Endometrium (tissue), 2 donors: ENCODE data around the gene GCNT2.
"Not testable (repeated sequence)": the region's sequence is repeated elsewhere in the genome, so short reads cannot be mapped to it uniquely, and the experiment has no call there.

Experiments used
- FAIRE-seq: peaks from 2 replicates; lab custom pipeline; 2012; peaks lifted over from hg19 to GRCh38; lab: Jason Lieb, UNC
- donor health status: control.
- donor health status: control.

GCNT2 gene

DNA sequence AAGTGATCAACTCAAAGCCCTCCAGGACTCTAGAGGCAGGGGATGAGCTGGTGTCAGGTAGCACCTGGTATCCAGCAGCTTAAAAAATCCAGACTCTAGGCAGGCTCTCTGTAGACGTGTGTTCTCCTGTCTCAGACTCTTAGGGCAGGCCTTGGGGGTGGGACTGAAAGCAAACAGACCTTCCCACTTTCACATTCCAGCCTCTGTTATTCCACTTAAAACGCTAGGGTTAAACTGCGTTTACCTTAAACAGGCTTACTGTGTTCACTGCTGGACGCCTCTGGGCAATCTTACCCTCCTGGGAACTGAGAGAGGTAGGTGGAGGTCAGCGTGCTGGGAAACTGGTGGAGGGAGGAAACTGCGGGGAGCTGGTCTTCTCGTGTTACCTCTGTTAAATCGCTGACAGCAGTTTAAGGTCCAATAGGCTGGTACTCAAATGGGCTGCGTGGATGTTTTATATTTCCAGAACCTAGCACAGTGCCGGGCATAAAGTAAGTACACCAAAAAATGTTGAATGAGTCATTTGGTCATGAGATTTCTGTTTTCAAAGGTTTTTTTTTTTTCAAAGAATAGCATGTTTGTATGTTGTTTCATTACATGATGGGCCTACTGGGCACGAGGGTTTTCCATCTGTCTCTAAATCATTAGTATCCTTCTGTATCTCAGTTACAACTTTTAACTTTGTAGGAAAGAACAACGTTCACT, at the start of gene GCNT2:
GCNT2 (plus strand) TSS at position 248 of the 705 bp plus-strand sequence. CDS start 7,561 bp downstream, outside the sequence.
- FAIRE-seq: no peak

DNA sequence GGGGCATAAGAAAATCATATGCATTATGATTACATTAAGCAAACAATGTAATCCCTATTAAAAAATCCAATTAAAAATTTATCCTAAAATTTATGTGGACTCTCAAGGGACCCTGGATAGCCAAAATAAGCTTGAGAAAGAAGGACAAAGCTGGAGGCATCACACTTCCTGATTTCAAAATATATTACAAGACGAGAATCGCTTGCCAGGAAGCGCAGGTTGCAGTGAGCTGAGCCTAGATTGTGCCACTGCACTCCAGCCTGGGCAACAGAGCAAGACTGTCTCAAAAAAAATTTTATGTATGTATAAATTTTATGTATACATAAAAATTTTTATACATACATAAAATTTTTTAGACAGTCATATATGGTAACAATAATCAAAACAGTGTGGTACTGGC, 48.5 kb upstream of the GCNT2 start:
- no peak for FAIRE-seq

GRCh38 chr6:10478187-10479040, 42.7 kb upstream of the GCNT2 start:
- no peak for FAIRE-seq

DNA sequence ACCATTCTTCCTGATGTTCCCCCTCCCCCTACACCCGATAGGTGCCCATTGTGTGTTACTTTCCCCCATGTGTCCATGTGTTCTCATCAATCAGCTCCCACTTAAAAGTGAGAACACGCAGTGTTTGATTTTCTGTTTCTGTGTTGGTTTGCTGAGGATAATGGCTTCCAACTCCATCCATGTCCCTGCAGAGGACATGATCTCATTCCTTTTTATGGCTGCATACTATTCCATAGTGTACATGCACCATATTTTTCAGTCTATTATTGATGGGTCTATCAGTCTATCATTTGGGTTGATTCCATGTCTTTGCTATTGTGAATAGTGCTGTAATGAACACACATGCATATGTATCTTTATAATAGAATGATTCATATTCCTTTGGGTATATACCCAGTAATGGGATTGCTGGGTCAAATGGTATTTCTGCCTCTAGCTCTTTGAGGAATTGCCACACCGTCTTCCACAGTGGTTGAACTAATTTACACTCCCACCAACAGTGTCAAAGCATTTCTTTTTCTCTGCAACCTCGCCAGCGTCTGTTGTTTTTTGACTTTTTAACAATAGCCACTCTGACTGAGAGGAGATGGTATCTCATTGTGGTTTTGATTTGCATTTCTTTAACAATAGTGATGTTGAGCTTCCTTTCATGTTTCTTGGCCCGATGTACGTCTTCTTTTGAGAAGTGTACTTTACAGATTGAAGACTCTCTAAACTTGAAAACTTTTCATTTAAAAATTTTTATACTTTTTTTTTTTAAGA, 41.0 kb upstream of the GCNT2 start:
- no peak for FAIRE-seq

DNA sequence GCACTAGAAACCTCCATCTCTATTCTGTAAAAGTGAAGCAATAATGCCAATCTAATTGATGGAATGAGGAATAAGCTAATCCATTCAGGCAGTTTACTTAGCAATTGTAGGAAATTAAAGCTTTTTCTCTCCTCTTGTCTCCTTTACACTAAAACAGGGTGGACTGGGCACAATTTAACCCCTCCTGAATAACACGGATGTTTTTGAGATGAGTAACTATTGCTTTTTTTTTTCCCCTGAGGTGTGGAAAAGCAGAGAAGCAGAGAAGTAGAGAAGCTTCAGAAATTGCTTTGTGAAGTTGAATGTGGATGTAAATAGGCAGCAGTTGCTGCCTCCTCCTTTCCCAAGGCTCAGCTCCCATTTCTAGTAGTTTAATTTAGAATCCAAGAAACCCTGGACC, 40.0 kb upstream of the GCNT2 start:
- FAIRE-seq: no peak

DNA sequence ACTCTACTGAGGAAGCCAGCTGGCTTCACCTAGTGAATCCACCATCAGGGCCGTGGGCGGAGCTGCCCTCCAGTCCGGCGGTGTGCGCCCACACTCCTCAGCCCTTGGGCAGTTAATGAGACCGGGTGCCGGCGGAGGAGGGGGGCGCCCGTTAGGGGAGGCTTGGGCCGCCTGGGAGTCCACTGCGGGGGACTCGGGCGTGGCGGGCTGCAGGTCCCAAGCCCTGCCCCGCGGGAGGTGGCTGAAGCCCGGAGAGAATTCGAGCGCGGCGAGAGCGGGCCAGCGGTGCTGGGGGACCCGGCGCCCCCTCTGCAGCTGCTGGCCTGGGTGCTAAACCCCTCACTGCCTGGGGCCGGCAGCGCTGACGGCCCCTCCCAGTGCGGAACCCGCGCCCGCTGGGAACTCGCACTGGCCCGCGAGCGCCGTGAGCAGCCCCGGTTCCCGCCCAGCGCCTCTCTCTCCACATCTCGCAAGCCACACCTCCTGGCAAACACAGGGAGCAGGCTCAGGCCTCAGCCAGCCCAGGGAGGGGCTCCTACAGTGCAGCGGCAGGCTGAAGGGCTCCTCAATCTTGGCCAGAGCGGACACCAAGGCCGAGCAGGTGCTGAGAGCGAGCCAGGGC, 38.4 kb upstream of the GCNT2 start:
- no peak for FAIRE-seq

DNA sequence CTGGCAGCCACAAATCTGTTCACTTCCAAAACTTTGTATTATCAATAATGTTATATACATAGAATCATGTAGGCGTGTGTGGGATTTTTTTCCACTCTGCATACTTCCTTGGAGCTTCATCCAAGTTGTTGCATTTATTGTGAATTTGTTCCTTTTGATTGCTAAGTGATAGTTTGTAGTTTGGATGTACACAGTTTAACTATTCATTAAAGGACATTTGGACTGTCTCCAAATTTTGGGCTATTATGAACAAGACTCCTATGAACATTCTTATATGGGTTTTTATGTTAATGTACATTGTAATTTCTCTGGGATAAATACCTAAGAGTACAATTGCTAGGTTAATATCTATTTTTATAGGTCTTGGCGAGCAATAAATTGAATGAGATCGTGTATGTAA, 36.2 kb upstream of the GCNT2 start:
- FAIRE-seq: no peak

- FAIRE-seq: no peak
These were observed 35.7 kb upstream of the GCNT2 start for GRCh38 chr6:10485406-10485805.

DNA sequence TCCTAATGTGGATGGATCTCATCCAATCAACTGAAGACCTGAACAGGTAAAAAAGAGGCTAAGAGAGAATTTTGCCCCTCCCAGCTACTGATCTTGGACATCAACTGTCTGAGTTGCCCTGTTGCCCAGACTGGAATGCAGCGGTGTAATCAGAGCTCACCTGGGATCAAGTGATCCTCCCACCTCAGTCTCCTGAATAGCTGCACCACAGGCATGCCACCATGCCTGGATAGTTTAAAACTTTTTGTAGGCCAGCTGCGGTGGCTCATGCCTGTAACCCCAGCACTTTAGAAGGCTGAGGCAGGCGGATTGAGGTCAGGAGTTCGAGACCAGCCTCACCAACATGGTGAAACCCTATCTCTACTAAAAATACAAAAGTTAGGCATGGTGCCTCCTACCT, 34.9 kb upstream of the GCNT2 start:
- no peak for FAIRE-seq

- not testable (repeated sequence) for FAIRE-seq
These were observed 34.1 kb upstream of the GCNT2 start for GRCh38 chr6:10486944-10487588.

- no peak for FAIRE-seq
These were observed 33.4 kb upstream of the GCNT2 start for GRCh38 chr6:10487668-10488327.

GRCh38 chr6:10491463-10491862, 29.7 kb upstream of the GCNT2 start:
- FAIRE-seq: no peak

DNA sequence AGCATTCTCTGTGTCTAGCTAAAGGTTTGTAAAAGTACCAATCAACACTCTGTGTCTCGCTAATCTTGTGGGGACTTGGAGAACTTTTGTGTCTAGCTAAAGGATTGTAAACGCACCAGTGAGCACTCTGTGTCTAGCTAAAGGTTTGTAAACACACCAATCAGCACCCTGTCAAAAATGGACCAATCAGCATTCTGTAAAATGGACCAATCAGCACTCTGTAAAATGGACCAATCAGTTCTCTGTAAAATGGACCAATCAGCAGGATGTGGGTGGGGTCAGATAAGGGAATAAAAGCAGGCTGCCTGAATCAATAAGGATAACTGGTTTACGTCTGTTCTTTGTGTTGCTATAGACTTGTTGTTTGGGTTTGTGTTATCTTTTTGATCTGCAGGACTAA, 29.2 kb upstream of the GCNT2 start:
- not testable (repeated sequence) for FAIRE-seq

DNA sequence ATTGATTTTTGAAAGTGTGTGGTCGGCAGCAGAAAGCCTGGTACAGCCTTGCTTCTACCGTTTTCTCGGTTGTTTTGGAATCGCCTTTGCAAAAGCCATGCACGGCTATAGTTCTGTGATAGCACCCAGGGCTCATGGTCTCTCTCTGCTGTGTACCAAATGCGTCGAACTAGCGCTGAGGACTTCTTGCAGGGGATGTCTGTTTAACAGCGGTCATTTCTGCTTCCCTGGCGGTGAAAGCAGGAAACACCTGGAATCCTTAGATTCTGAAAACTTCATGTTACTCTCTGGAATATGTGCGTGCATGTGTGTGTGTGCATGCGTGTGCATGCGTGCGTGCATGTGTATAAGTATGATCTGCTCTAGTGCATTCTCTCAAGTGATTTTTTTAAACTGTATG, 26.1 kb upstream of the GCNT2 start:
- no peak for FAIRE-seq

GRCh38 chr6:10505529-10505928, 15.6 kb upstream of the GCNT2 start:
- no peak for FAIRE-seq

DNA sequence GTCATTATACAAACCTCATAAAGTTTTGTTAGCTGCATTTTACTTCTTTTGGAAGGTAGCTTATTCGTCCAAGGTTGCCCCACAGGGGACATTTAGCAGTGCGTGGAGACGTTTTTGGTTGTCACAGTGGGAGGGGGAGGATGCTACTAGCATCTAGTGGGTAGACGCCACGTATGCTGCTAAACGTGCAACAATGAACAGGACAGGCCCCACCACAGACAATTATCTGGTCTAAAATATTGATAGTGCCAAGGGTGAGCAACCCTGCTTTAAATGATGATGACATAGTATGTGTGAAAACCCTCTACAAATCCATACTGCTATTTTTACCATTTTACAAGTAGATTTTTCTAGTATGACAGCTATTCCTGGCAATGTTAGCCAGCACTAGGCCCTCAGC, 13.9 kb upstream of the GCNT2 start:
- FAIRE-seq: no peak

DNA sequence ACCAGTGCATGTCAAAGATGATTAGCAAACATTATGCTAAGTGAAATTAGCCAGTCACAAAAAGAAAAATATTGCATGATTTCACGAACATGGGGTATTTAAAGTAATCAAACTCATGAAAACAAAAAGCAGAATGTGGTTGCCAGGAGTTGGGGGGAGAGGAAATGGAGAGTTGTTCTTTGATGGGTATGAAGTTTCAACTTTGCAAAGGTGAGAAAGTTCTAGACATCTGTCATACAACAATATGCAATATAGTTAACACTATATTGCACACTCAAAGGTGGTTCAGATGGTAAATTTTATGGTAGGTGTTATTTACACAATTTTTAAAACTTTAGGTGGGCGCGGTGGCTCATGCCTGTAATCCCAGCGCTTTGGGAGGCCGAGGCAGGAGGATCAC, 13.4 kb upstream of the GCNT2 start:
- FAIRE-seq: no peak

DNA sequence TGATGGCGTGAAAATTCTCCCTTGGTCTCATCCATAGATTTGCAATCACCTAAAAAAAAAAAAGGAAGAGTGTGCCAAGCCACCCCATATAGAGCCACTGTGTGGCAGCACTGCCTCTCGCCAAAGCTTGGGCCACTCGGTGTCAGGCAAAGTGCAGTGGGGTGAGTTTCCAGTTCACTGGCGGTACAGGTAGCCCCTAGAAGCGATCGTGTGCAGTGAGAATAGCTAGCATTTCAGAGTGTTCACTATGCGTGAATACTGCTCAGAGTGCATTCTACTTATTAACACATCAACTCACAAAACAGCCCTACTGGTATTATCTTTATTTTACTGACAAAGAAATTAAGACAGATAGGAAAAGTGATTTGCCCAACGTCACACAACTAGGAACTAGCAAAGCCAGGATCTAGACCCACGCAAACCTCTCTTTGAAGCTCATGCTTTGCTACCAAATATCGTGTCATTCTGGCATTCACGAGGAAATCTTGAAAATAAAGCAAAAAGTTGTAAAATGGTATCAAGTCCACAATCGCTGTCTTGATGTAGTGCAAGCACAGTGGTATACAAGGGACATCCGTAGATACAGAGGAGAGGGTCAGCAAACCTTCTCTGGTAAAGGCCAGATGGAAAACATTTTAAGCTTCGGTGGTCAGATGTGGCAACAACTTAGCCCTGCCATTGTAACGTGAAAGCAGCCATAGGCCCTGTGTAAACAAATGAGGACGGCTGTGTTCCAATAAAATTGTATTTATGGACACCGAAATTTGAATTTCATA, 10.4 kb upstream of the GCNT2 start:
- FAIRE-seq: no peak

DNA sequence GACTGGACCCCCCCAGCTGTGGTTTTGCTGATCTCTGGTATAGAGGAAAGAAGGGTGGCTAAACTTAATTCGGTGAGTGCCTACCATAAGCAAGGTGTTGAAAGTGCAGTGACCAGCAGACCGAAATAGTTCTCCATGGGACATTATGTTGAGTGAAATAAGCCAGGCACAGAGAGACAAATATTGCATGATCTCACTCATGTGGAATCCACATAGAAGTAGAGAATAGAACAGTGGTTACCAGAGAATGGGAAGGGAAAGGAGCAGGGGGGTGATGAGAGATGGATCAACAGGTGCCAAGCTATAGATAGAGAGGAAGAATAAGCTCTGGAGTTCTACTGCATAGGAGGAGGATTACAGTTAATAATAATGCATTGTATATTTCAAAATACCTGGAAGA, 9.7 kb upstream of the GCNT2 start:
- no peak for FAIRE-seq

GRCh38 chr6:10513544-10513943, 7.6 kb upstream of the GCNT2 start:
- no peak for FAIRE-seq
